ENCODE data around the gene LPP. TPM values are rescaled to one million over a fixed set of nuclear protein-coding genes. Genes with fewer than 3 reads are reported as not detected.

Gene LPP
- total RNA-seq, 1 donor from 2014 or later, result 97.4 TPM

- H3K27ac ChIP-seq (replicated peaks), result no peak overlapping the region
- H3K4me3 ChIP-seq, result no peak overlapping the region
- H3K4me1 ChIP-seq, result peaks cover 60% of the 10 kb centered on the region
- no peak for DNase-seq
- TF ChIP-seq CTCF (IDR thresholded peaks at IDR 0.05; ENCODE audit: borderline replicate concordance), result no peak
- H3K27me3 ChIP-seq (ENCODE audit: low read depth), result no peaks in the 10 kb centered on the region
- intact Hi-C loops (cut with micrococcal nuclease), result no loop called here
- no peaks in the 10 kb centered on the region for H3K36me3 ChIP-seq
- no peaks in the 10 kb centered on the region for H3K9me3 ChIP-seq (replicated peaks)
These were observed 150.5 kb downstream of the LPP start for GRCh38 chr3:188304501-188304900.

DNA sequence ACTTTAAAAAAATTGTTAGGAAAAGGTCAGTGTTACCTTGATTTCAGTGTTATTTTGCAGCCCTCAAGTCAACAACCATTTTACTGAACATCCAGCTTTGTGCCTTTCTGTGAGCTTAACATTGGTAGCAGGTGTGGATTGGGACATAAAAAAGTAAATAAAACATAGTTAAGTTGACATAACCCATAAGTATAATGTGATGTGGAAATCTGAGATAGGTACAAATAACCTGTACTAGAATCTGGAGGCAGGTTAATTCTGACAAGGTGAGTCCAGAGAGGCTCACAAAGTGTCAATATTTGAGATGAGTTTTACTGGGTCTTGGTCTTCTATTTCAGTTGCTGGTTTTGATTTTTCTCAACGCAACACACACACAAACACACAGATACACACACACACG lies 151.3 kb downstream of the LPP start:
- H3K4me1 ChIP-seq, result peaks cover 53% of the 10 kb centered on the region
- no peaks in the 10 kb centered on the region for H3K27me3 ChIP-seq (ENCODE audit: low read depth)
- intact Hi-C loops (cut with micrococcal nuclease), result no loop called here
- no peaks in the 10 kb centered on the region for H3K9me3 ChIP-seq (replicated peaks)
- DNase-seq, result no peak
- TF ChIP-seq CTCF (IDR thresholded peaks at IDR 0.05; ENCODE audit: borderline replicate concordance), result no peak
- no peak overlapping the region for H3K27ac ChIP-seq (replicated peaks)
- no peaks in the 10 kb centered on the region for H3K36me3 ChIP-seq
- H3K4me3 ChIP-seq, result no peak overlapping the region

DNA sequence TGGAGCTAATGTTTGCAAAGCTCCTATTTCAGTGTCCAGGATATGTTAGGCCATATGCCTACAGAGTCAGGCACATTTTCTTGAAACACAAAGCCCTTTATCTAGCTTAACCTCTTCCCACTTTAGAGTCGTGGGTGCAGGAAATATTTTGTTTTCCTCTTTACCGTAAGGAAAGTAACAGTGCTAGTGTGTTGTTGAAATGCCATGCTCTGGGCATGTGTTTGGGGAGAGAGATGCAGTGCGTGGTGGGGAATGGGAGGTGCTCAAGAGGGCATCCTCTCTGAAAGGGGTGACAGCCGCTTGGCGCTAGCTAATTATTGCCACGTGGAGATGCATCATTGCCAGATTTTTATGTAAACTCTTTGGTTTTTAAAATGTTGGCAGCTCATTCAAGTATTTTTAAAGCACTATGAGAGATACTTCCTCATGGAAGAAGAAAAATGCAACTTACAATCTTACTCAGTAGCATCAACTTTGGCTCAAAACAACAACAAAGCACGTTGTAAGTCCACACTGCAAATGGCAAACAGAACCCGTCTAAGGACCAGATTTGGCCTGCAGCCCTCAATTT lies 152.6 kb downstream of the LPP start:
- TF ChIP-seq CTCF (IDR thresholded peaks at IDR 0.05; ENCODE audit: borderline replicate concordance), result no peak
- H3K4me3 ChIP-seq, result no peak overlapping the region
- no peak for DNase-seq
- H3K27me3 ChIP-seq (ENCODE audit: low read depth), result no peaks in the 10 kb centered on the region
- H3K27ac ChIP-seq (replicated peaks), result no peak overlapping the region
- intact Hi-C loops (cut with micrococcal nuclease), result no loop called here
- H3K4me1 ChIP-seq, result peaks cover 40% of the 10 kb centered on the region
- no peaks in the 10 kb centered on the region for H3K9me3 ChIP-seq (replicated peaks)
- H3K36me3 ChIP-seq, result no peaks in the 10 kb centered on the region

GRCh38 chr3:188309437-188310269 lies 155.7 kb downstream of the LPP start:
- Histone ChIP-seq H3K36me3 (no peaks in the 10 kb centered on the region), H3K27me3 (ENCODE audit: low read depth) (no peaks in the 10 kb centered on the region), H3K4me1 (peaks cover 10% of the 10 kb centered on the region), H3K4me3 (no peak overlapping the region), H3K9me3 (replicated peaks) (no peaks in the 10 kb centered on the region), H3K27ac (replicated peaks) (no peak overlapping the region)
- TF ChIP-seq CTCF (IDR thresholded peaks at IDR 0.05; ENCODE audit: borderline replicate concordance), result no peak
- intact Hi-C loops (cut with micrococcal nuclease), result no loop called here
- no peak for DNase-seq

- Histone ChIP-seq H3K4me1 (peaks cover 6% of the 10 kb centered on the region), H3K27ac (replicated peaks) (no peak overlapping the region), H3K4me3 (no peak overlapping the region), H3K36me3 (no peaks in the 10 kb centered on the region), H3K9me3 (replicated peaks) (no peaks in the 10 kb centered on the region), H3K27me3 (ENCODE audit: low read depth) (no peaks in the 10 kb centered on the region)
- no peak for TF ChIP-seq CTCF (IDR thresholded peaks at IDR 0.05; ENCODE audit: borderline replicate concordance)
- intact Hi-C loops (cut with micrococcal nuclease), result no loop called here
- DNase-seq, result no peak
These were observed 156.3 kb downstream of the LPP start for GRCh38 chr3:188310270-188310710.
